ENCODE measurements around the gene MRPL17.

Gene MRPL17

GRCh38 chr11:6681949-6682348 lies 1.2 kb downstream of the MRPL17 start:
- DNase-seq, result no peak

- no peak for DNase-seq
Observed at GRCh38 chr11:6681505-6681904, 1.6 kb downstream of the MRPL17 start.

GRCh38 chr11:6677018-6677417 lies 6.1 kb downstream of the MRPL17 start:
- no peak for DNase-seq

GRCh38 chr11:6674862-6675261 lies 8.3 kb downstream of the MRPL17 start:
- DNase-seq, result no peak

GRCh38 chr11:6674219-6674597 lies 8.9 kb downstream of the MRPL17 start:
- DNase-seq, result no peak

GRCh38 chr11:6673523-6674218 lies 9.5 kb downstream of the MRPL17 start:
- DNase-seq, result no peak

GRCh38 chr11:6671991-6672390 lies 11.1 kb downstream of the MRPL17 start:
- DNase-seq, result no peak

GRCh38 chr11:6670202-6670830 lies 12.8 kb downstream of the MRPL17 start:
- no peak for DNase-seq

GRCh38 chr11:6667733-6668374 lies 15.3 kb downstream of the MRPL17 start:
- peak; percentile 23 for DNase-seq

GRCh38 chr11:6666302-6667183 lies 16.6 kb downstream of the MRPL17 start:
- no peak for DNase-seq

GRCh38 chr11:6664551-6664950 lies 18.6 kb downstream of the MRPL17 start:
- no peak for DNase-seq

- DNase-seq, result no peak
Observed at GRCh38 chr11:6663794-6664469, 19.2 kb downstream of the MRPL17 start.

- DNase-seq, result no peak
Observed at GRCh38 chr11:6660712-6661111, 22.4 kb downstream of the MRPL17 start.

GRCh38 chr11:6658647-6659046 lies 24.5 kb downstream of the MRPL17 start:
- DNase-seq, result no peak

GRCh38 chr11:6657346-6657745 lies 25.8 kb downstream of the MRPL17 start:
- no peak for DNase-seq

GRCh38 chr11:6656936-6657335 lies 26.2 kb downstream of the MRPL17 start:
- no peak for DNase-seq

- no peak for DNase-seq
Observed at GRCh38 chr11:6656584-6656915, 26.6 kb downstream of the MRPL17 start.

- peak; percentile 18 for DNase-seq
Observed at GRCh38 chr11:6655790-6656583, 27.2 kb downstream of the MRPL17 start, which contains the start of gene DCHS1. Gene DCHS1, minus strand, starts transcription at chr11:6655809. Its CDS starts 14,196 bp downstream, at chr11:6641613.

GRCh38 chr11:6655020-6655789 lies 27.9 kb downstream of the MRPL17 start:
- DNase-seq, result no peak

- DNase-seq, result no peak
Observed at GRCh38 chr11:6654281-6655019, 28.7 kb downstream of the MRPL17 start.
